Measurements from ENCODE around the gene USF3.

The USF3 gene

GRCh38 chr3:113606539-113607218 lies 89.8 kb downstream of the USF3 start:
- no peak for DNase-seq (ENCODE audit: low read depth)

GRCh38 chr3:113602836-113603235 lies 93.6 kb downstream of the USF3 start:
- DNase-seq (ENCODE audit: low read depth), result no peak

GRCh38 chr3:113602256-113602655 lies 94.2 kb downstream of the USF3 start:
- DNase-seq (ENCODE audit: low read depth), result no peak

GRCh38 chr3:113601240-113601639 lies 95.2 kb downstream of the USF3 start:
- DNase-seq (ENCODE audit: low read depth), result no peak

GRCh38 chr3:113600418-113601182 lies 95.8 kb downstream of the USF3 start:
- DNase-seq (ENCODE audit: low read depth), result no peak

Data from HS-27A (cell line).